AG08396 (cell line): ENCODE results near the gene PLLP.
A peak's percentile ranks its signal among the peaks of the same experiment; 100 is the strongest.
"Not testable (repeated sequence)": the region's sequence is repeated elsewhere in the genome, so short reads cannot be mapped to it uniquely, and the experiment has no call there.

ENCODE experiments used
- DNase-seq: peaks from one replicate; pipeline ENCODE4 v3.0.0; 2012; ENCODE audit warnings: low spot score, mixed read lengths

Gene PLLP

DNA sequence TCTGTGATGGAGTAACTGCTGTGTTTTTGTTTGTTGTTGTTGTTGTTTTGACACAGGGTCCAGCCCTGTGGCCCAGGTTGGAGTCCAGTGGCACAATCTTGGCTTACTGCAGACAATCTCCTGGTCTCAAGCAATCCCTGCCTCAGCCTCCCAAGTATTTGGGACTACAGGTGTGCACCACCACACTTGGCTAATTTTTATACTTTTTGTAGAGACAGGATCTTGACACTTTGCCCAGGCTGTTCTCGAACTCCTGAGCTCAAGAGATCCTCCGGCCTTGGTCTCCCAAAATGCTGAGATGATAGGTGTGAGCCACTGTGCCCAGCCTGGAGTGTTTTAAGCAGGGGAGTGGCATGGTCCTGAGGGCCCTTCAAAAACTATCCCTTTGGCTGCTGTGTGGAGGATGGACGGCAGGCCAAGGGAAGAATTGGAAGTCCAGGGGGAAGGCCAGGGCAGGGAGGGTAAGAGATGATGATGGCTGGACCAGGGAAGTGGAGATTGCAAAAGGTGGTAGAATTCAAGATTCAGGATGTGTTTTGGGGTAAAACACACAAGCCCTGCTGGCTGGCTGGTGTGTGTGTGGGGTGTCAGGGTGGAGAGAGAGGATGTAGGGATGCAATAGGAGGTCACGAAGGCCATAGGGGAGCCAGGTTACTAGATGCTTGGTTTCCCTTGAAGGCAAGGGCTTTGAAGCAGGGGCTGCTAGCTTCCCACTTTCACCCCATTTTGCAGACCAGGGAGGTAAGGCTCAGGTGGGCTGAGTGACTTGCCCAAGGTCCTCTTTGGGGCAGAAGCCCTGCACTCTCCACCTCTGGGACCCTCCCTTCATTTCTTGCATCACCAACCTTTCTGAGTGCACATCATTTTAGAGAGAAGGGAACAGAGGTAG lies 18.8 kb upstream of the PLLP start:
- no peak for DNase-seq

DNA sequence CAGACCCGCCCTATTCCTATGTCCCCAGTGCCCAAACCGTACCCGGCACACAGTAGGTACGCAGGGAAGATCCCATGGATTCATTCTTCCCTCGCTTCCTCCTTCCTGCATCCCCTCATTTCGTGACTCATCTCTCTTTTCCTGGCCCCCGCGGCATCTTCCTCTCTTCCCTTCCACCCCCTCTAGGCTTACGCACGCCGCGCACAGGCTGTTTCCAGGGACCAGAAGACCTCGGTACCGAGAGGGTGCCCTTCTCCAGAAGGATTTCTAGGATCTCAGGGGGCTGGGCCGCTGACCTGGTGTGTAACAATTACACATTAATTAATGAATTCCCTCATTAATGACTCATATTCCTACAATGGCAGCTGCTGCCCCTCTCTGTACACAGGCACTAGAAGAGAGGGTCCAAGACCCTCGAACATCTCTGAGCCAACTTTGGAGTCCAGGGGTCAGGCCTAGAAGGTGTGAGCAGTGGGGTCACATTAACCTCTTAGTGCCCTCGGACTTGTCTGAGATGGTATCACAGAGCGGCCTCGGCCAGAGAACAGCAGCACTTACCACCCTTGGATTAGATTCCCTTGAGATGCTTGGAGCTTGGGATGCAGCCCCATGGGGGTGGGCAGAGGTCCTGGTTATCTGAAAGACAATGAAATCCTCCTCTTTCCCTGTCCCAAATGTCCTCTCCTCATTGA lies 16.8 kb upstream of the PLLP start:
- DNase-seq: no peak

- DNase-seq: peak; percentile 96
Measured at GRCh38 chr16:57300387-57301125, 16.1 kb upstream of the PLLP start.

DNA sequence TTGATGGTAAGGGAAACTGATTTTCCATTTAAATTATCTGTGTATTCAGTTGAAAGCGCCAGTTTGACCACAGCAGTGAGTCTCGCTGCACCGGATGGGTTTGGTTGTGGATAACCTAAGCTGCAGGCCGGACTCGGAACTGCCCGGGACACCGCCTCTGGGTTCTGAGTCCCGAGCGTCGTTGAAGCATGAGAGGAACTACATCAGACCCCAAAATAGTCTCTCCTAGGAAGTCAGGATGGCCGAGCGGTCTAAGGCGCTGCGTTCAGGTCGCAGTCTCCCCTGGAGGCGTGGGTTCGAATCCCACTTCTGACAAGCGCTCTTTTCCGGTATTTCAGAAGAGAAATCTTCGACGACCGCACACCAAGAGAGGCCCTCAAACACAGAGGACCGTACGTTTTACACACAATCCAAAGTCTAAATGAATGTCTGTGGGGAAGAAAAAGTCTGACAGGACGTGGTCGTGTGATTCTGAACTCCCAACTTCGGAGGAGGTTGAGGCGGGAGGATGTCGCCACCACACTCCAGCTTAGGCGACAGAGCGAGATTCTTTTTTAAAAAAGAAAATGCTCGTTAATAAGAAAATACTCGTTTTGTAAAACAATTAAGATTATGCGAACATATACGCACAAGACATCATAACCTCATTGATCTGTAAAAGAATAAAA lies 15.4 kb upstream of the PLLP start:
- peak; percentile 88 for DNase-seq

GRCh38 chr16:57299009-57299718 lies 14.7 kb upstream of the PLLP start:
- DNase-seq: peak; percentile 62

DNA sequence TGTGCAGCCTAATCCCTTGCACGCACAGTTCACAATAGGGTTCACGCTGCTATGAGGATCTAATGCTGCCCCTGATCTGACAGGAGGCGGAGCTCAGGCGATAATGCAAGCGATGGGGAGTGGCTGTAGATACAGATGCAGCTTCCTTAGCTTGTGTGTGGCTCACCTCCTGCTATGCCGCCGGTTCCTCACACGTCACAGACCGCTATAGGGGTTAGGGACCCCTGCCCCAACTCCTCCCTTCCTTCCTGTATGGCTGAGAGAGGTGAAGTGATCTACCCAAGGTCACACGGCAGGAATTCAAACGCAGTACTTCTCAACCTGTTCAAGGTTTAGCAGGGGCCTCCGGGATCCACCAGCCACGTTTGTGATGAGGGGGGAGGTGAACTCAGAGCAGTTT lies 13.4 kb upstream of the PLLP start:
- no peak for DNase-seq

GRCh38 chr16:57289391-57290257 lies 5.2 kb upstream of the PLLP start:
- DNase-seq: no peak

- DNase-seq: no peak
Measured at GRCh38 chr16:57285379-57285778, 907 bp upstream of the PLLP start.

DNA sequence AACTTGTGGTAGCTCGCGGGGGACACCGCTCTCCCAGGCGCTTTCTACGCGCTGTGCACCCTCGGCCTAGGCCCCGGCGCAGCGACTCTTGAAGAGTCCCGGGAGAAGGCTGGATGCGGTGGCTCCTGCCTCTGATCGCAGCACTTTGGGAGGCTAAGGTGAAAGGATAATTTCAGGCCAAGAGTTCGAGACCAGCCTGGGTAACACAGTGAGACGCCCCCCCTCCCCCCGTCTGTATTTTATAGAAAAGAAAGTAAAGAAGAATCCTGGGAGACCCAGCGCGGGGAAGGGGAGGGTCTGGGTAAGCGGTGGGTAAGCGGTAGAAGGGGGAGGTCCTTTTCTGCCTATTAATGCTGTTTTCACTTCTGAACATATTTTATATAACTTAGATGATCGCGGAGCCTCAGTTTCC lies 486 bp upstream of the PLLP start:
- DNase-seq: no peak

DNA sequence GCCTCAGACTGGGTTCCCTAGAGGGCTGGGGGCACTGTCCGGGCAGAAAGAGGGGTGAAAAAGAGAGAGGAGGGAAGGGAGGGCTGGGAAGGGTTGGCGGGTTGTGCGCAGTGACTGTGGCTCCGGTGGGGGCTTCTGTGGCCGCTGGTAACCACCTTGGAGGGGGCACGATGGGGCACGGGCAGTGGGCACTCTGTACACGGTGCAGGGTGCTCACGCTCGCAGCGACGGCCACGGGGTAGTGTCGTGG lies 588 bp downstream of the PLLP start:
- DNase-seq: no peak

DNA sequence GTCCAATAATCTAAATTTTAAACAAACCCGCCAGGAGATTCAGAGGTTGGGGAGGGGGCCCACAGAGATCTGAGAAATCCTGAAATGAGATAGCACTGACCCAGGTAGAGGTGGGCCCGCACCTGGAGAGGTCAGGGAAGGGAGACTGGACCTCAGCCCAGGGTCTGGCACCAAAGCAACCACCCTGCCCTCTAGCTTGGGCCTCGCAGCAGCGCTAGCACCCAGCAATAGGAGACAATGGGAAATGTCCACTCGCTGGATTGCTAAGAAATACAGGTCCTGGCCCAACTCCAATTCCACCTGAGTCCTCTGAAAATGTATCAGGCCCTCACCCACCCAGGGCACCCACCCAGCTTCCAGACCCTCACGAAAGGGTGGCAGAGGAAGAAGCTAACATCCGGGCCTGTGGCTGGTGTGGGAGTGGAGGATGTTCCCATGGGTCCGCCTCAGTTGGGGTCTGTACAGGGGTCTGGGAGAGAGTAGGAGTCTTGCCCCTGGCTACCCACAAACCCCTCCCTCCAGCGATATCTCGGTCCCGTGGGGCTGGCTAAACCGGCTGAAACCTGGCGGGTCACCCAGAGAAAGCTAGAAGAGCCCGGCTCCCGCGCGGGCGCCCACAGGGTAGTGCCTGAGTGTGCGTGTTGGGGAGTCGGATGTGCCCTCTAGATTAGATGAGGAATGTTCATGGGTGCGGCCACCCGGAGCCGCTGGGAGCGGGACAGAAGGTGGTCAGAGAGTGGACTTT lies 1.1 kb downstream of the PLLP start:
- DNase-seq: no peak

GRCh38 chr16:57282510-57283213 lies 1.8 kb downstream of the PLLP start:
- no peak for DNase-seq

DNA sequence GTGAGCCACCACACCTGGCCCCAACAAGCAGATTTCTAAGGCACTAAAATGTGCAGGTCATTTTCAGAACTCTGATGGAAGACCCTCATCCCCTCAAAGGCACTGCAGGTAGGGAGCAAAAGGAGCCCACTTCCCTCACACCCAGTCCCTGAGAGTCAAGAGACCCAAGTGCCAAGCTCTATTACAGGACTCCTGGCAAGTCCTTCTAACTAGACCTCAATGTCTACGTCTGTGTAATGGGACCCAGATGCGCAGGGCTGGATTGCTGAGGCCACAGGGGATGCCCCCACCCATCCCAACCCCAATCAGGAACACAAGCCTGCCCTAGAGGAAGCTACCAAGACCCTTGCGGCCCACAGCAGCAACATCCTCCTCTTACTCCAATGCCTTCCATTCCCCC lies 2.7 kb downstream of the PLLP start:
- DNase-seq: no peak

GRCh38 chr16:57279780-57280638 lies 4.5 kb downstream of the PLLP start:
- DNase-seq: no peak

DNA sequence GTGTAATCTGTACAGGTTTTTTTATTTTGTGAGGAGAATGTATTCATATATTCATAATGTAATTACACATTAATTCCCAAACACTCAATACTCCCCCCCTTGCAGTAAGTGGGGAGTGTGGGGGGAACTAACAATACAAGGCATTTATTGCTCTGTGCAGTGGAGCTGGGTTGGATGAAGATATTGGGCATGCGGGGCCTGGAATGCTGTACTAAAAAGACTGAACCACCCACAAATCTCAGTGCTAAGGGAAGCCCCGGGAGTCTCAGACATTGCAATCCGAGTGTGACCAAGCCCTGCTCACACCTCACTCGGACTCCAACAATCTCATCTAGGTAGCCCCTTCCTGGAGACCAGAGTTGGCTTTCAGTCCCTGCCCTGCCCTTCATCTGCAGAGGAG lies 6.0 kb downstream of the PLLP start:
- no peak for DNase-seq

DNA sequence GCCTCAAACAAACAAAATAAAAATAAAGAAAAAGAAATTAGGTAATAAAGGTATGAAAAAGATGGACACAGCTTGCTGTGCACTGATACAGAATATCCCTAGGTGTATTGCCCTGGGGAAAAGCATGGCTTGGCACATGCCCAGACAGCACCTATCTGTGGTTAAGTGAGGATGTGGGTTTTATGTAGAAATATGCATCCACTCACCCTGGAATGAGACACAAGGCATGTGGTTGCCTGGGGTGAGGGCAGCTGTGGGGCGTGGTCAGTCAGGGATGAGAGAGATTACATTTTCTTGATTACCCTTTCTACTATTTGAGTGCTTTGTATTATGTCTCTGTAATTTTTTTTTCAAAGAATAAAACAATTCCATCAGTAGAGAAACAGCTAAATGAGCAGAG lies 6.9 kb downstream of the PLLP start:
- peak; percentile 81 for DNase-seq

DNA sequence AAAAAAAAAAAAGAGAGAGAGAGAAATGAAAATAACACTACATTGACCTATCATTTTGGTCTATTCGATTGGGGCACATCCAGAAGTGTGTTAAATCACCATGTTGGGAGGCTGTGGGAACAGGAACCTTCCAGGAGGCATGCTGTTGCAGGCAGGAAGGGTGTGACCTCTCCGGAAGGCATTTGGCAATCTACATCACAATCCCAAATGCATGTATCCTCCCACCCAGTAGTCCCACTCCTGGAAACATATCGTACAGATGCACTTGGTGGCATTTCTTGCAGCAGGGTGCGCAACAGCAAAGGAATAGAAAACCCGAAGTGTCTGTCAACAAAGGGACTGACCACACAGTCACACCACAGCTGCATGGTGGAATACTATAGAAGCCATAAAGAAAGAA lies 7.9 kb downstream of the PLLP start:
- DNase-seq: no peak

DNA sequence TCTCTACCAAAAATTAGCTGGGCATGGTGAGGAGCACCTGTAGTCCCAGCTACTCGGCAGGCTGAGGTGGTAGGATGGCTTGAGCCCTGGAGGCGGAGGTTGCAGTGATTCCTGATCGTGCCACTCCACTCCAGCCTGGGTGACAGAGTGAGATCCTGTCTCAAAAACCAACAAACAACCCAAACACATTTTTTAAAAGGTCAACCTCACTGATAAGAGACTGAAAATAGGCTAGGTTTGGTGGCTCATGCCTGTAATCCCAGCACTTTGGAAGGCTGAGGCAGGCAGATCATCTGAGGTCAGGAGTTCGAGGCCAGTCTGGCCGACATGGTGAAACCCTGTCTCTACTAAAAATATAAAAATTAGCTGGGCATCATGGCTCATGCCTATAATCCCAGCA lies 8.5 kb downstream of the PLLP start:
- DNase-seq: not testable (repeated sequence)

- DNase-seq: no peak
Measured at GRCh38 chr16:57273826-57274225, 10.6 kb downstream of the PLLP start.
